ENCODE data around the gene VAPB.

VAPB gene

GRCh38 chr20:58388882-58389323 lies at the start of gene VAPB:
Gene VAPB, plus strand, starts transcription at chr20:58389229. Its CDS starts 231 bp downstream, at chr20:58389460.
- TF ChIP-seq FOXM1 (IDR thresholded peaks at IDR 0.05; ENCODE audit: borderline replicate concordance) (no peak), ARNT (IDR thresholded peaks at IDR 0.05) (peak; percentile 75; the same call in 1 of the 2 replicates)
- ChIA-PET CTCF (no interaction called here), POLR2A (interaction anchor here (0.6 to 2.2 kb wide), 17 partner anchors 9 to 262 kb away, joined by 3 to 15 read pairs (median 4); partner anchors contain the start of genes RAB22A and STX16)
- DNase-seq (ENCODE audit: extremely low spot score): peak; percentile 97

- ChIA-PET CTCF (no interaction called here), POLR2A (no interaction called here)
- DNase-seq (ENCODE audit: extremely low spot score): no peak
- TF ChIP-seq ELF4 (IDR thresholded peaks at IDR 0.05) (no peak), SP1 (IDR thresholded peaks at IDR 0.05) (no peak), HDGF (IDR thresholded peaks at IDR 0.05; ENCODE audit: borderline replicate concordance) (no peak), ARNT (IDR thresholded peaks at IDR 0.05) (no peak), CTBP1 (IDR thresholded peaks at IDR 0.05; ENCODE audit: borderline replicate concordance) (no peak), FOXA1 (IDR thresholded peaks at IDR 0.05) (no peak), BHLHE40 (IDR thresholded peaks at IDR 0.05; ENCODE audit: borderline replicate concordance) (no peak), FOXM1 (IDR thresholded peaks at IDR 0.05; ENCODE audit: borderline replicate concordance) (no peak)
These were observed 49.3 kb upstream of the VAPB start for GRCh38 chr20:58339741-58340140.

GRCh38 chr20:58340151-58340550 lies 48.9 kb upstream of the VAPB start:
- no peak for DNase-seq (ENCODE audit: extremely low spot score)
- CTCF ChIA-PET: no interaction called here
- POLR2A ChIA-PET: no interaction called here
- TF ChIP-seq HDGF (IDR thresholded peaks at IDR 0.05; ENCODE audit: borderline replicate concordance): no peak

- CTCF ChIA-PET: no interaction called here
- no peak for TF ChIP-seq L3MBTL2 (conservative IDR thresholded peaks at IDR 0.05)
- no peak for TF ChIP-seq ELF4 (IDR thresholded peaks at IDR 0.05)
- no peak for TF ChIP-seq SUZ12 (IDR thresholded peaks at IDR 0.05)
- TF ChIP-seq FOXA1 (IDR thresholded peaks at IDR 0.05): no peak
- DNase-seq (ENCODE audit: extremely low spot score): no peak
- POLR2A ChIA-PET: no interaction called here
These were observed 48.2 kb upstream of the VAPB start for GRCh38 chr20:58340853-58341252.

GRCh38 chr20:58342104-58342945 lies 46.7 kb upstream of the VAPB start:
- no peak for DNase-seq (ENCODE audit: extremely low spot score)
- ChIA-PET POLR2A (no interaction called here), CTCF (no interaction called here)

GRCh38 chr20:58344741-58345140 lies 44.3 kb upstream of the VAPB start:
- CTCF ChIA-PET: no interaction called here
- DNase-seq (ENCODE audit: extremely low spot score): no peak
- POLR2A ChIA-PET: no interaction called here
- no peak for TF ChIP-seq FOXK2 (IDR thresholded peaks at IDR 0.05)
- TF ChIP-seq ARNT (IDR thresholded peaks at IDR 0.05): no peak
- TF ChIP-seq SP1 (IDR thresholded peaks at IDR 0.05): no peak

More at GRCh38 chr20:58342104-58342945, 46.7 kb upstream of the VAPB start:
- TF ChIP-seq HDGF (IDR thresholded peaks at IDR 0.05; ENCODE audit: borderline replicate concordance) (no peak), NFRKB (IDR thresholded peaks at IDR 0.05) (no peak), LEF1 (IDR thresholded peaks at IDR 0.05; ENCODE audit: borderline replicate concordance) (no peak), ZNF384 (IDR thresholded peaks at IDR 0.05) (no peak), ELF4 (IDR thresholded peaks at IDR 0.05) (no peak), FOXM1 (IDR thresholded peaks at IDR 0.05; ENCODE audit: borderline replicate concordance) (no peak), TARDBP (IDR thresholded peaks at IDR 0.05) (no peak), CTBP1 (IDR thresholded peaks at IDR 0.05; ENCODE audit: borderline replicate concordance) (no peak), SP1 (IDR thresholded peaks at IDR 0.05) (no peak), ARNT (IDR thresholded peaks at IDR 0.05) (no peak), PKNOX1 (IDR thresholded peaks at IDR 0.05) (no peak), BHLHE40 (IDR thresholded peaks at IDR 0.05; ENCODE audit: borderline replicate concordance) (no peak)

GRCh38 chr20:58349570-58349969 lies 39.5 kb upstream of the VAPB start:
- peak; percentile 14 for DNase-seq (ENCODE audit: extremely low spot score)
- ChIA-PET CTCF (no interaction called here), POLR2A (interaction anchor here (1.1 kb wide), 1 partner anchor 39 kb away, joined by 3 read pairs; the partner anchor contains the start of gene VAPB)
- TF ChIP-seq FOXA1 (IDR thresholded peaks at IDR 0.05): no peak
- no peak for TF ChIP-seq ZNF384 (IDR thresholded peaks at IDR 0.05)
- no peak for TF ChIP-seq CTBP1 (IDR thresholded peaks at IDR 0.05; ENCODE audit: borderline replicate concordance)
- no peak for TF ChIP-seq TARDBP (IDR thresholded peaks at IDR 0.05)
- TF ChIP-seq PKNOX1 (IDR thresholded peaks at IDR 0.05): no peak
- TF ChIP-seq FOXM1 (IDR thresholded peaks at IDR 0.05; ENCODE audit: borderline replicate concordance): no peak

GRCh38 chr20:58352468-58352867 lies 36.6 kb upstream of the VAPB start:
- CTCF ChIA-PET: no interaction called here
- POLR2A ChIA-PET: no interaction called here
- TF ChIP-seq BHLHE40 (IDR thresholded peaks at IDR 0.05; ENCODE audit: borderline replicate concordance) (no peak), FOXK2 (IDR thresholded peaks at IDR 0.05) (no peak), LEF1 (IDR thresholded peaks at IDR 0.05; ENCODE audit: borderline replicate concordance) (no peak), PKNOX1 (IDR thresholded peaks at IDR 0.05) (no peak), ZNF384 (IDR thresholded peaks at IDR 0.05) (no peak), TARDBP (IDR thresholded peaks at IDR 0.05) (no peak), FOXA1 (IDR thresholded peaks at IDR 0.05) (no peak), HDGF (IDR thresholded peaks at IDR 0.05; ENCODE audit: borderline replicate concordance) (no peak), NFRKB (IDR thresholded peaks at IDR 0.05) (no peak)
- DNase-seq (ENCODE audit: extremely low spot score): no peak
